KMS-11 (cell line): Measurements from ENCODE around the gene CELF4.

ENCODE experiments used
- H2AFZ ChIP-seq: fragments of 200-600 bp; sonication (generic); 2 replicates; pipeline ENCODE4 v1.6.1; 2016; ENCODE audit warnings: antibody characterized with exemption, mixed run types, low read depth
- H3K27ac ChIP-seq: fragments of 200-600 bp; sonication (generic); 2 replicates; pipeline ENCODE4 v1.6.1; 2016; ENCODE audit warnings: mild to moderate bottlenecking, mixed run types
- H3K27me3 ChIP-seq: fragments of 200-600 bp; sonication (generic); 2 replicates; pipeline ENCODE4 v1.6.1; 2017; ENCODE audit warnings: mild to moderate bottlenecking, low read depth, mixed run types, moderate library complexity; ENCODE audit not compliant: insufficient read depth
- H3K36me3 ChIP-seq: fragments of 200-600 bp; sonication (generic); 2 replicates; pipeline ENCODE4 v1.6.1; 2017; ENCODE audit warnings: mild to moderate bottlenecking, mixed run types; ENCODE audit not compliant: insufficient read depth
- H3K4me1 ChIP-seq: fragments of 200-600 bp; sonication (generic); 2 replicates; pipeline ENCODE4 v1.6.1; 2016; ENCODE audit warnings: mild to moderate bottlenecking, low read depth, mixed run types; ENCODE audit not compliant: poor library complexity, severe bottlenecking
- H3K4me2 ChIP-seq: fragments of 200-600 bp; sonication (generic); 2 replicates; pipeline ENCODE4 v1.7.0; 2016; ENCODE audit warnings: mild to moderate bottlenecking, mixed run types
- H3K4me3 ChIP-seq: fragments of 200-600 bp; sonication (generic); IDR thresholded peaks from 2 replicates; pipeline ENCODE4 v1.6.1; 2017; ENCODE audit warnings: low read depth, low read length, mixed read lengths; ENCODE audit not compliant: insufficient read depth
- H3K79me2 ChIP-seq: fragments of 200-600 bp; sonication (generic); 2 replicates; pipeline ENCODE4 v1.6.1; 2016; ENCODE audit warnings: low read depth, mixed run types; ENCODE audit not compliant: insufficient read depth
- H3K9ac ChIP-seq: fragments of 200-600 bp; sonication (generic); 2 replicates; pipeline ENCODE4 v1.6.1; 2016; ENCODE audit warnings: mild to moderate bottlenecking, mixed run types
- H4K20me1 ChIP-seq: fragments of 200-600 bp; sonication (generic); 2 replicates; pipeline ENCODE4 v1.6.1; 2016; ENCODE audit warnings: mild to moderate bottlenecking, mixed run types; ENCODE audit not compliant: insufficient read depth
- CTCF ChIP-seq: fragments of 200-600 bp; sonication (generic); conservative IDR thresholded peaks from 2 replicates; pipeline ENCODE4 v1.6.1; 2017; ENCODE audit warnings: low read depth, mild to moderate bottlenecking, antibody characterized with exemption, low read length, moderate library complexity, mixed read lengths

The CELF4 gene

GRCh38 chr18:37456395-37456794, 109.2 kb downstream of the CELF4 start:
- TF ChIP-seq CTCF = no peak
- Histone ChIP-seq H3K36me3 (no peaks in the 10 kb centered on the region), H3K4me3 (no peak overlapping the region), H3K27ac (no peak overlapping the region), H3K79me2 (no peaks in the 10 kb centered on the region), H4K20me1 (no peaks in the 10 kb centered on the region), H2AFZ (no peak overlapping the region), H3K4me2 (no peak overlapping the region), H3K9ac (no peak overlapping the region), H3K27me3 (no peaks in the 10 kb centered on the region), H3K4me1 (no peaks in the 10 kb centered on the region)

GRCh38 chr18:37453752-37454151, 111.8 kb downstream of the CELF4 start:
- Histone ChIP-seq H3K9ac (no peak overlapping the region), H3K4me2 (no peak overlapping the region), H3K4me1 (no peaks in the 10 kb centered on the region), H3K4me3 (no peak overlapping the region), H3K79me2 (no peaks in the 10 kb centered on the region), H4K20me1 (no peaks in the 10 kb centered on the region), H3K27me3 (no peaks in the 10 kb centered on the region), H3K27ac (no peak overlapping the region), H2AFZ (no peak overlapping the region), H3K36me3 (no peaks in the 10 kb centered on the region)
- TF ChIP-seq CTCF = no peak

GRCh38 chr18:37452682-37453385, 112.8 kb downstream of the CELF4 start:
- Histone ChIP-seq H2AFZ (no peak overlapping the region), H3K4me2 (no peak overlapping the region), H3K27ac (no peak overlapping the region), H3K36me3 (no peaks in the 10 kb centered on the region), H3K4me1 (no peaks in the 10 kb centered on the region), H3K9ac (no peak overlapping the region), H4K20me1 (no peaks in the 10 kb centered on the region), H3K27me3 (no peaks in the 10 kb centered on the region), H3K4me3 (no peak overlapping the region), H3K79me2 (no peaks in the 10 kb centered on the region)
- no peak for TF ChIP-seq CTCF

GRCh38 chr18:37452015-37452414, 113.6 kb downstream of the CELF4 start:
- no peak for TF ChIP-seq CTCF
- H3K27me3 ChIP-seq = no peaks in the 10 kb centered on the region
- no peaks in the 10 kb centered on the region for H3K36me3 ChIP-seq
- H2AFZ ChIP-seq = no peak overlapping the region
- no peaks in the 10 kb centered on the region for H3K4me1 ChIP-seq
- H3K79me2 ChIP-seq = no peaks in the 10 kb centered on the region
- H3K9ac ChIP-seq = no peak overlapping the region
- H3K27ac ChIP-seq = no peak overlapping the region
- H4K20me1 ChIP-seq = no peaks in the 10 kb centered on the region
- no peak overlapping the region for H3K4me3 ChIP-seq
- H3K4me2 ChIP-seq = no peak overlapping the region
